HG02981 (cell line): Measurements from ENCODE around the gene ETV6.
A peak's percentile ranks its signal among the peaks of the same experiment; 100 is the strongest.

Experiments
- ATAC-seq: cut with Tn5 transposase; IDR thresholded peaks from one replicate; pipeline ENCODE4 v1.9.1; 2021; ENCODE audit warnings: mild to moderate bottlenecking, moderate library complexity; ENCODE audit not compliant: unreplicated experiment

The ETV6 gene

DNA sequence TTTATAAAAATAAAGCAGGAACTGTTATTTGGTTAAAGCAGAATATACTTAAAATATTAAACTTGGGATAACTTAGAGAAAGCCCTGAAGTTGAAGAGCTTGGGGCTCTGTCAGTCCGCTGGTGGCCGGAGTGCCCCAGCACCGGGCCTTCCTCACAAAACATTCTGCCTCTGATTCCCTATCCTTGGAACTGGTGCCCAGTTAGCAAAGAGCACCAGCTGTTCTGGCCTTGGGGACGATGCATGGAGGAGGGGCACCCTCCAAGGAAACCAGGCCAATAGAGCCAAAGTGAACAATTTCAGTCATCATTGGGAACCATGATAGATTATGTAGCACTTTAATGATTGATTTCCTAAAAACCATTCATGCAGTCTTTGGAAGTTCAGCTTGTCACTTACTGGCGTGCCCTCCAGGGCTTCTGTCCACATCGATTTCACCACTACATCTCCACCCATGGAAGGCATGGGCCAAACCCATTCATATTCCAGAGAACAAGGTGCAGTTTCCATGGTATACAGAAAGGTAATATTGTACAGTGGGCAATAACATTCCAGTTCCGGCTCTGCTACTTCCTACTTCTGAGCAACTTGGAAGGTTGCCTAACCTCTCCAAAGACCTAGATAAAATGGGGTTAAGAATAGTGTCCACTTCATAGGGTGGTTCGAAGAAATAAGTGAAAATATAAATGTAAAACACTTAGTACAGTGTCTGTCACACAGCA lies 145.9 kb downstream of the ETV6 start:
- ATAC-seq, result no peak

DNA sequence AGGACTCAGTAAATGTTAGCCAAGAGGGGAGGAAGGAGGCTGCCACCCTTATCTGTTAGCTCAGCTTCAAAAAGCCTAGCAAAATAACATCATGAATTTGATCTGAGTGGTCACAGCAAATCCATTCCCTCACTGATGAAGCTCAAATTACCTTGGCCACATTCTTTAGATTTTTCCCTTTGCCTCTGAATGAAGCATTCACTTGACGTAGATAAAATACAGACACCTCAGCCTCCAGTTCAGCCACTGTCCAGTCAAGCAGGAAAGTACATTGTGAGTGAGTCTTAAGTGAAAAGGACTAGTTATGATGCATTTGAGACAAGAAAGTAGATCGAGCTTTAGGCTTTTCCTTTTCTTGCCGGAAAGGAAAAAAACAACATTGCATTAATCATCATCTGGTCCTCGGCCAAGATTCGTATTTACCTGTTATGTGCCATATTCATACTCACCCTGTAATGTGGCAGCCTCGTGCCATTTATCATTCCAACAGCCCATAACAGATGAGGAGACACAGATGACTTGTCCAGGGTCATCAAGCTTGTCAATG lies 146.5 kb downstream of the ETV6 start:
- ATAC-seq, result no peak

DNA sequence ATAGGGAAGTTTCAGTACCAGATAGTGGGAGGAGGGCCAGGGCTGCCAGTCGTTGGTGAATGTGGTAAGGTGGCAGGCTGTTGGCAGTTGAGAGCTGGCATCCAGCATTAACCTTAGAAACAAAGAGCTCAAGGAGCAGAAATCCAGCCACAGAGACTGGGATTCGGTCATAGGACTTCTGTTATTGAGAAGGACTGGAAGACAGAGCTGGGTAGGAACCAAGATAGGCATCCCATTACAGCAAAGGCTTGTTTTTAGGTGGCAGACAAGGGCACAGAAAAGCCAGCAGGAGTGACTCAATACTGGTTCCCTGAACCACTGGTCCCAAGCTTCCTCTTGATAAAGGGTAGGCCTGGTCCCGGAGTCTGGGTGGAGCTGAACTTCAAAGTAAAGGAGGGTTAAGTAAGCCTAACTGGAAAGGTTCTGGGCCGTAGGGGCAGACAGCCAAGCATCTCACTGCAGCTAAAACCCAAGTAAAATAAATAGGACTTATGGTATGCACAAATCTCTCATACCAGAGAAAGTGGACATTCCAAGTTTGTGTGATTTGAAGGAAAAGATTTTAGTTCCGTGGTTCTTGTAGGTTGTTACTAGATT lies 147.9 kb downstream of the ETV6 start:
- ATAC-seq, result no peak

DNA sequence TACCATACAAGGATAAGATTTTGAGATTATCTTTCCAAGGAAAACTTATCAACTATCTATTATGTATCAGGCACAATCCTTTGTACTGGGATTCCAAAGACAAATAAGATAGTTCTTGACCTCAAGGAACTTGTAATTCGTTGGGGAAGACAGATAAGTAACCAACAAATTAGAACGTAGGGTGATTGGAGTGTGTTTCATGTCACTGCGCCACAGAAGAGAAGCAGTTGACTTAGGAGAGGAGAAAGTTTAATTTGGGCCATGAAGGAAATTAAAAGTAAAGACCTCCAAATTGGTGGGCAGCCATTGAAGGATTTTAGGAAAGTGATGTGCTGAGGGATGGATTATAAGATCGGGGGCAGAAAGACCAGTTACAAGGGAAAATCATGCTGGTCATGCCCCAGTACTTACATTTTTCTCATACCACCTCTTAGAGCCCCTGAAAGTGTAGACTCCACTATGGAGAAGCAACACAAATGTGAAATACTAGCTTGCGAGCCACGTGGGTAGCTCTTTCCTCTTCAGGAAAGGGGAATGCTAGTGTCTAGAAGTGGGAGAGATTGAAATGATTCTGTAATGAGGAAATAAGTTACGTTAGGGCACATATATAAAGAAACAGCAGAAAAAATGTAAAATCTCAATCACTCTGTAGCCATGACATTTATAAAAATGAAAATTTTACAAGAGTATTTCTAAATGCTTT lies 148.7 kb downstream of the ETV6 start:
- ATAC-seq, result no peak

DNA sequence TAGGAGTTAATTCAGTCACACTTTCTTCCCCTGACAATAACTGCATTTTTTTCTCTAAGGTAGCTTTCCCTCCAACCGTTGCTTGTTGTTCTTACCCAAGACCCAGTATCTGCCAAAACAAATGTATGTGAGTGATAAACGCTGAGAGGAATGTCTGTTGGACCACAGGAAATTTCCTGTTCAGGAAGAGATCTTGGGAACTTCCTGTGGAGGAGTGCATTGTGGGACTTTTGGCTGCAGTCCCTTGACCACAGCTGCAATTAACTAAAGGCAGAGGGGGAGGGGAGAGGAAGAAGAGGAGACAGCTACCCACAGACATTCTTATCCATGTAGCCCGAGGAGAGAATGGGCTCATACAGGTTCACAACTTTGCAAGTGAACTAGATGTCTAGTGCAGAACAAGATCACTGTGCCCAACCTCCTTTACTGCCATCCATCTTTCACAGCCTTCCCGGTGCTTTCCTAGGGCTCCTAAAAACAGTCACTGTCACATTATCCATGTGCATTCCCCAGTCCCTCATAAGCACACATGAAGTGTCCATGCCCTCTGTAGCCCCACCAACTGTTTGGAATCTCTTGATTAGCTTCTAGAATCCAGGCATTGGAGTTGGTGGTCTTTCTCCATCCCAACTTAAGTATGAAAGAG lies 149.5 kb downstream of the ETV6 start:
- no peak for ATAC-seq

DNA sequence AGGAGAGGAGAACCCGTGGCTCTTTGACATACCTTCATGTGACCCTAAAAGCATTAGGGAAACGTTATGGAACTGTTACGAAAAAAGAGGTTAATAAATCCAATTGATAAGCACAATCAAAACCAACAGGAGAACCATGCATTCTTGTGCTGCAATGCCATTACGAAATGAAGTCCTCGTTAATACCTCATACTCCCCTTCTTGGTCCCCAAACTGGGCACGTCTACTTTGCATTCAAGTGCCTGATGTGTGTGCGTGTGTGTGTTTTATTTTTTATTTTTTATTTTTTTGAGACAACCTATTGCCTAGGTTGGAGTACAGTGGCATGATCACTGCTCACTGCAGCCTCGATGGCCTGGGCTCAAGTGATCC lies 150.0 kb downstream of the ETV6 start:
- ATAC-seq, result no peak

DNA sequence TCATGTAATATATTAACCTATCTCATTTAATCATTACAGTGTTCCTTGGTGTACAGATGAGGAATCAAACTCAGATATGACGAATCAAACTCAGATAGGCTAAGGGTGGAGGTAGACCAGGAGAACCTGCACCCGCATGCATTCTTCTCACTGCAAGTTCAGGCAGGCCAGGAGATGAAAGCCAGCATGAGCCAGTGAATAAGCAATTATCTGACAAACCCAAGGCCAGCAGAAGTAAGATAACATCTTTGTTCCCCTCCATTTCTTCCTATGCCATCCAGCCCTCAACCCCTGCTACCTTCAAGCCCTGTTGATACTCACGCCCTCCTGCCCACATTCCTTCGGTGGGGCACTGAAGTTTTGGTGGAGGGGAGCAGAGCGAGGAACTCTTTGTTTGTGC lies 152.2 kb downstream of the ETV6 start:
- ATAC-seq, result no peak

DNA sequence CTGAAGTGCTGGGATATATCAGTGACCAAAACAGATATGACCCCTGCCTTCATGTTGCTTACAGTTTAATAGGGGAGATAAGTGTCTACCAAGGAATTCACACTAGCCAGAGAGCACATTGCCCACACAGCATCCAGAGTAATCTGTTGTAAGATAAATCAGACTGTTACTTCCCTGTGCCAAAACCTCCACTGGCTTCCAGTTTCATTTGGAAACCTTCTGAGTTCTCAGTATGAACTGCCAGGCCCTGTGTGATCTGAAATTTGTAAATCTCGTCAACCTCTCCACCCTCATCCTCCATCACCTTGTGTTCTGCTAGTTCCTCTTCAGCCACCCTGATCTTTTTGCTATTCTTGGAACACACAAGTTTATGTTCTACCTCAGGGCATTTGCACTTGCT lies 154.7 kb downstream of the ETV6 start:
- no peak for ATAC-seq

DNA sequence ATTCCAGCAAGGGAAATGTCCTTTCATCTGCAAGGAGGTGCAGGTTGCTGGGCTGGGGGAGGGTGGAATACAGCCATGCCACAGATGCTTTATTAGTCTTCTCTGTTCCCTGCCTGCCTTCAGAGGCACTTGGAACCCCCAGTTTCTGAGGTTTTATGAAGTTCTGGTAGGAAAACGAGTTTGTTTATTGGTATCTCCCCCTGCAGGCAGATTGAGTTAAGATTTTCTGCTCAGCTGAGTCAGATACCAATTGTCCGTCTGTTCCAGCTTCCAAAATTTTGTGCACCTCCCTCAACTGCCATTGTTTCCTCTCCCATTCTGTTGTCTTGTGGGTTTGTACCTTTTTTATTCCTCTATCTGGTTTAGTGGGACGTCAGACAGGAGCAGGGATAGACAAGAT lies 155.6 kb downstream of the ETV6 start:
- no peak for ATAC-seq

DNA sequence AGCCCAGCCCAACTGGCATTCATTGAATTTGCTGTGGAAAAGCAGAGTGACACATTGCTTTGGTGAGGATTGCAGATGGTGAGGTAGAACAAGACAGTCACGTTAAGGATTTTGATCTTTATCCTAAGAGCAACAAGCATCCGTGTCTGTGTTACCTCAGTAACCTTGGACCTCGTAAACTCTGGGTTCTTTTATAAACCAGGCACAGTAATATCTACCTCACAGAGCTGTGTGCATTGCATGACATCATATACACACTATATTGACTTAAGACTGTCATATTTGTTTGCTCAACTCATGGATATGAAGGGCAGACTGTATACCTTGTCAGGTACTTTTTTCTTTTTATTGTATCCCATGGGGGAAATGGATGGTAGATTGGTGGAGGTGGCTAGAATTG lies 156.2 kb downstream of the ETV6 start:
- no peak for ATAC-seq

DNA sequence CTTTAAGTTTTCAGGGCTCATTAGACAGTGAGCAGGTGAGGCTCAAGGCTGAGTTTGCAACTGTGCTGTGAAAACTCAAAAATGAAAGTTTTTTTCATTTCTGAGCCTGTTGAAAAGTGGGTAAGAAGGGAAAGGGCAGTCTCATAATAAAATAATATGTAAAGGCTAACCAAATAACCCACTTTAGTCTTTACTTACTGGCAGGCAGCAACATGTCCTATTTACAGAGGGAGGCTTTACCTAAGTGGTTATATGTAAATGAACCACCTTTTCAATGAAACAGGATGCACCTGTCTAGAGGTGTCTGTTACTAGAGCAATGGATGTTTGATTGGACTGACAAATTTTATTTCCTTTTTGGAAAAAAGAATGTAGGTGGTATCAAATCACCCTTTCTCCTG lies 158.0 kb downstream of the ETV6 start:
- no peak for ATAC-seq

DNA sequence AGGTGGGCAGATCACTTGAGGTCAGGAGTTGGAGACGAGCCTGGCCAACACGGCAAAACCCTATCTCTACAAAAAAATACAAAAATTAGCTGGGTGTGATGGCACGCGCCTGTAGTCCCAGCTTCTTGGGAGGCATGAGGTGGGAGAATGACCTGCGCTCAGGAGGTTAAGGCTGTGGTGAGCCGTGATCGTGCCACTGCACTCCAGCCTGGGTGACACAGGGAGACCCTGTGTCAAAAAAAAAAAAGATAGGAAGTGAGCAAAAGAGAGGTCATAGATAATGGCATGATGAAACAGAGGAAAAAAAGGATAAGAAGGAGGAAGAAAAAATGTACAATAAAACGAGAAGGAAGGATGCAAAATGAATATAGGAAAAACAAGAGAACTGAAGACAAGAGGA lies 159.5 kb downstream of the ETV6 start:
- no peak for ATAC-seq

DNA sequence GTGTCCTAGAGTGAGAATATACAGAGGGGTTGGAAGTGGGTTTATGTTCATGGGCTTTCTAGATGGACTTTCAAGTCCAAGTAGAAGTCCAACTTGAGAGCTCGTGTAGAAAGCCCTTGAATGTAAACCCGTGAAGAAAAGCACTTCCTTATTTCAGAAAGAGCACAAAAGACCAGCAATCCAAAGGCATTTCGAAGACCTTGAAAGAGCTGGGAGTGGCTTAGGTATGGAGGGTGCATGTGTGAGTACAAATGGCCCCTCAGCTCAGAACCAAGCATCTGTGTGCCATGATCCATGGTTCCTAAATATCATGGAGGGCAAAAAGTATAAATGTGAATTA lies 160.7 kb downstream of the ETV6 start:
- ATAC-seq, result no peak

DNA sequence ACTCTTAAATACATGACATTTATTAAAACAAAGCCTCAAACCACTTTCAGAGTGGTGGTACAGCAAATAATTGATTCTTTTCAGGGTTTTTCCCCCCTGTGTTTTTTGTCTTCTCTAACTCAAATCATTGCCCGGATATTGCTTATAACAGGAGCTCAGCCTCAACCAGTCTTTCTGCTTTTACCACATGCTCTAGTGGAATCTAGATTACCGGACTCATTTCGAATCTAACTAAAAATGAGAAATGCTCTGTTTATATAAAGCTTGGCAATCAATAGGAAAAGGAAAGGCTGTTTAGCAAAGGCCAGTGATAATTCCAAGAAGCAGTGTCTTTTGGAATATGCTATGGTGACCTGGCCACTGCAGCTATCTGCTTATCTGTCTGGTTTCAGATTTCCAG lies 161.5 kb downstream of the ETV6 start:
- no peak for ATAC-seq

DNA sequence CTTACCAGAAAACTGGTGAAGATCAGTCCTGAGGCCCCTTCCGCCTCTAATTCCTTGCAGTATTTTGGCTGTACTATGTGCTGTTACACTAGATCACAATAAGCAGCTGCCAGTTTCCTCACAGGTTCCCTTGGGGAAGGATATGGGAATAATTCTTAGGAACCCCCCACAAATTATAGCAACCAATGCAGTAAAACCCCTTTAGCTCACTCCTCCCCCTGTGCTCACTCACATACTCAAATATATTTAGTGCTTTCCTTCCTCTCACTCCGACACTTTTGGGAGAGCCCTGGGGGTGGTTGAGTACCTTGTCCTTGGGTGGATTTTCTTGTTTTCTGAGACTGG lies 162.7 kb downstream of the ETV6 start:
- ATAC-seq, result no peak

DNA sequence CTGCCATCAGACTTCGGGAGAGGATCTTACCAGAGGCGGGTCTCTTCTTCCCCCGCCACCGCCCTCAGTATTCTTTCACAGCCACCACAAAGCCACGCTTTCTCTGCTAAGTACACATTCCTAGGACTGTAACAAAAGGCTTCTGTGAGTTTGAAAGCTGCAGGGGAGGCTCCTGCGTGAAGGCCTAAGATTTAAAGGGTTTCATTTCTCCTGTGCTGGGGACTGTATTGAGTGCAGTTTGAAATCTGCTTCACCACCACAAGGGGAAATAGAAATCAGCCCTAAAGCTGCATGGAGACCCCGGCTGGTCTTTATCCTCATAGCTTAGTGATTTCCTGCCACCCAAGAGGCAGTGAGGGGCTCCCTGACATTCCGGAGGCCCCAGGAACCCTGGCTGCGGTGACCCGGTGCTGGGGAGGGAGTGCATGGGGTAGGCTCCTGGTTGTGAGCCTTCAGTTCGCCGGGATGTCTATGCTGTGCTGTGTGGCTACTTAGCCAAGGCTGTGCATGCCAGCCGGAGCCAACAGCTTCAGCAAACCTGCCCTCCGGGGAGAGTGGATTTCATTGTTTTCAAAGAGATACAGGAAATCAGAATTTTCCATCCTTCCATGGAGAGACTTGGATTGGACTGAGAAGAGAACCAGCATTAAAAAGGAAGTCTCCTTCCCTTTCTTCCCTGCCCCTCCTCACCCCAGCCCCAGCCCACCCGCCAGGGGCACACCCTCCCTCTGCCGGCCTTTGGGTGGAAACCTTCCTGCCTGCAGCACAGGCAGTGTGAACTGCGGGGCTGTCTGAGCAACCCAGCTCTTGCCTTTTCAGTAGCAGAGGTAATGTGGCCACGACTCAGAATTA lies 163.3 kb downstream of the ETV6 start:
- ATAC-seq, result peak; percentile 64

DNA sequence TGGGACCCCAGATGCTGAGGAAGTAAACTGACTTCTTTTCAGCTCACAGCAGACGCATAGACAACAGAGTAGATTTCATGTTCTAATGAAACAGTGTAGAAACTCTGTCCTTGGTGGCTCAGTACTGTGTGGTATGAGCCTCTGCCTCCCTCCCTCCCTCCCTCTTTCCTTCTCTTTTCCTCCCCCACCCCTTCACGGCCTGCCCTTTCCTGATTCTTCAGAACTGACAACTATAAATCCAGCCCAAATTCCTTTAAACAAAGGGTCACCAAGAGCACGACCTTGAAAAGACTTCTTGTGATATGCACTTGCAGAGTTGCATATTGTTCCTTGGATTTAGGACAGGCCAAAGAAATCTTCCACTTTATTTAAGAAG lies 164.0 kb downstream of the ETV6 start:
- ATAC-seq, result no peak

DNA sequence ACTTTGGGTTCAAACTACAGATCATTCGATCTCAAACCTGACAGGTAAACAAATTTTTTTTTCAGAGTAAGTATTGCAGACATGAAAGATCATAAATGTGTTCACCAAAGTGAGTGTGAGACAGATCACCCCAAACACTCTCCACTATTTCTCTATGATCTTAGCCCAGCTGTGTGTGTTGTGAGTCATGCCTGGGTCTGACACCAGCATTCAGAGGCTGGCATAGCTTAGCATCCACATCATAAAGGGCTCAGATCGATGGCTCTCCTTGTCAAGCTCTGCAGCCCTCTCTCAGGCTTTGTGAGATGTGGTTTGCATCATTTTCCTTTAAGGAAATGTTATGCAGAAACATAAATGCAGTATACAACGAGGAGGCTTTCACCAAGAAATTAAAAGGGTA lies 164.9 kb downstream of the ETV6 start:
- no peak for ATAC-seq

DNA sequence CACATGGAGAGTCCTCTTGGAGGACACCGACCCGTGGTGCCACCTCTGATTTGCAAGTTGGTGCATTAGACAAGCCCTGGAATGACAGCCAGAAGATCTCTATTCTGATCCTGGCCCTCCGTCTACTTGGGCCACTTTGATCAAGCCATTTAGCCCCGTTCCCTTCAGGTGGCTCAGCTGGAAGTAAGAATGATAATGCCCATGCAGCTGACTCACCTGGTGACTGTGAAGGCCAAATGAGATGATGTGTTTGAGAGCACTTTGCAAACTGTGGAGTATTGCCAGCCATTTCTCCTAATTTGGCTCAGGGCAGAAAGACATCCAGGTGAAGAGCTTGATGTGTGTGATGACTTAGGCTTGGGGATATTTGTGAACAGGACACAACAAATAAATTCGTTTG lies 165.9 kb downstream of the ETV6 start:
- ATAC-seq, result no peak

DNA sequence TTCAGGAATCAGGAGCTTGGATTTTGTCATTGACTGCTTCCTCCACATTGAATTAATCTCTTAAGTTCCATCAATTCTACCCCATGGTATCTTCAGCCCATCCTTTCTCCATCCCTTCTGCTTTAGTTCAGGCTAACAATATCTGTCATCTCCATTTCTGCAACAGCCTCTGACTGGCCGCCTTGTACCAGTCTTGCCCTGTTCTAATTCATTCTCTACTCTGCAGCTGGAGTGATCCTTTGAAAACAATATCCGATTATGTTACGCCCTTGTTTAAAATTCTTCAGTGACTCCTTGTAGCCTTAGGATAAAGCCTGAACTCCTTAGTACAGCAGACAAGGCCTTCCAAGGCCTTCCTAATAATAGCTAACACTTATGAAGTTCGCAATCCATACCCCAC lies 170.2 kb downstream of the ETV6 start:
- no peak for ATAC-seq

DNA sequence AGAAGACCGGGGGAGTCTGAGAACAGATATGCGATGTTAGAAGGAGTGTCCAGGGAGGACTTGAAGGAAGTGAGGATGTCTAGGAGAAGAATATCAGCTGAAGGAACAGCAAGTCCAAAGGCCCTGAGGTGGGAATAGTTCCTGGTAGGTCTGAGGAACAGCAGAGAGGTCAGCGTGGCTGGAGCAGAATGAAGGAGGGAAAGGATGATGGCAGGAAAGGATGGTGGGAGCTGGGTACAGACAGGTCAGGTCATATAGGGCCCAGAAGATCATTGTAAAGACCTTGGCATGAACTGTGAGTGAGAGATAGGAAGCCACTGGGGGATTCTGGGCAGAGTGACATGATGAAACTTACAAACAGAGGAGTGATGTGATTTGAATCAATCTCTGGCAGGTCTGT lies 171.0 kb downstream of the ETV6 start:
- ATAC-seq, result no peak
